GM10248 (cell line): ENCODE data around the gene TTYH1.
A peak's percentile ranks its signal among the peaks of the same experiment; 100 is the strongest.
"Not testable (repeated sequence)": the region's sequence is repeated elsewhere in the genome, so short reads cannot be mapped to it uniquely, and the experiment has no call there.

Experiments
- CTCF ChIA-PET: fragments of 300-600 bp; sonication (Branson Sonifier 250); formaldehyde crosslinking; extraction: SDS; loops from one replicate; lab custom pipeline; 2021; ENCODE audit warnings: antibody characterized with exemption; lab: Yijun Ruan, JAX
- POLR2A ChIA-PET: fragments of 350-650 bp; sonication (Branson Sonifier 250); formaldehyde crosslinking; extraction: SDS; loops from one replicate; lab custom pipeline; 2020; ENCODE audit warnings: antibody characterized with exemption; lab: Yijun Ruan, JAX
- DNase-seq: peaks from one replicate; pipeline ENCODE4 v3.0.0; 2012; ENCODE audit errors: extremely low spot score
- CTCF ChIP-seq: IDR thresholded peaks from 2 replicates; pipeline ENCODE4 v1.5.1; 2012; ENCODE audit warnings: mild to moderate bottlenecking, low read depth; ENCODE audit errors: extremely low read depth, missing control alignments, control extremely low read depth

TTYH1 gene

GRCh38 chr19:54436628-54437252 lies 21.5 kb downstream of the TTYH1 start:
- no peak for DNase-seq
- POLR2A ChIA-PET, result interaction anchor here (2.4 kb wide), 1 partner anchor 12 kb away, joined by 6 read pairs; the partner anchor contains the start of gene LENG8
- TF ChIP-seq CTCF, result no peak
- CTCF ChIA-PET, result no interaction called here

DNA sequence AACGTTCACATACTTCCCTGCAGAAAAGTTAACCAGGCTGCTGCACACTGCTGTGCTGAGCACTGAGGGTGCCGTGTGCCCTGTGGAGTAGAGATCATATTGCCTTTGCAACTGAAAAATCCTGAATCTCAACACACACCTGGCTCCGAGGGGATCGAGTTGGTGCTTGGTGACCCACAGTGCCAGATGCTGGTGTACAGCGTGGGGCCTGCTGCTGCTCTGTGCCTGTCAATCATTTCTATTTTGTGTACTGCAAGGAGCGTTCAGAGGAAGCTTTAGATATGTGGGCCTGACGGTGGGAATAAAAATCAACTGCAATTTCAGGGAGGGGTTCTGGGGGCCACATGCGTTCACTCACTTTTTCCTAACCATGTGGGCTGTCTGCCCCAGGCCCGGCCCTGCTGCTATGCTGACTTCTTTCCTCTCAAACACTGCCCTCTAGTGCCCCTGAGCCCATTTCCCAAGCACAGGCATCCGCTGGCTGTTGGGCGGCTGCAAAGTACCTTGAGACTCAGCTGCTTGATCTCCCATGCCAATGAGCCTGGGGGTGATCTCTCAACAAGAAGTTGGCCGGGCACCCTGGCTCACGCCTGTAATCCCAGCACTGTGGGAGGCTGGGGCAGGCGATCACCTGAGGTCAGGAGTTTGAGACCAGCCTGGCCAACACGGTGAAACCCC lies 24.0 kb downstream of the TTYH1 start:
- ChIA-PET POLR2A (interaction anchor here (1.1 to 2.4 kb wide), 2 partner anchors 9 to 10 kb away, joined by 3 to 6 read pairs; partner anchors contain the start of gene LENG8), CTCF (interaction anchor here (1.1 to 2.1 kb wide), 2 partner anchors 9 to 15 kb away, joined by 3 to 9 read pairs; partner anchors contain the start of gene LENG8)
- TF ChIP-seq CTCF, result peak; percentile 33
- DNase-seq, result no peak

GRCh38 chr19:54440641-54441040 lies 25.4 kb downstream of the TTYH1 start:
- no peak for DNase-seq
- TF ChIP-seq CTCF, result no peak
- CTCF ChIA-PET, result interaction anchor here (1.1 kb wide), 1 partner anchor 17 kb away, joined by 3 read pairs; no protein-coding TSS in a partner anchor
- POLR2A ChIA-PET, result interaction anchor here (1.1 kb wide), 1 partner anchor 8 kb away, joined by 3 read pairs; no protein-coding TSS in a partner anchor

- ChIA-PET CTCF (no interaction called here), POLR2A (no interaction called here)
- DNase-seq, result no peak
- no peak for TF ChIP-seq CTCF
Measured at GRCh38 chr19:54444737-54445136, 29.5 kb downstream of the TTYH1 start.

DNA sequence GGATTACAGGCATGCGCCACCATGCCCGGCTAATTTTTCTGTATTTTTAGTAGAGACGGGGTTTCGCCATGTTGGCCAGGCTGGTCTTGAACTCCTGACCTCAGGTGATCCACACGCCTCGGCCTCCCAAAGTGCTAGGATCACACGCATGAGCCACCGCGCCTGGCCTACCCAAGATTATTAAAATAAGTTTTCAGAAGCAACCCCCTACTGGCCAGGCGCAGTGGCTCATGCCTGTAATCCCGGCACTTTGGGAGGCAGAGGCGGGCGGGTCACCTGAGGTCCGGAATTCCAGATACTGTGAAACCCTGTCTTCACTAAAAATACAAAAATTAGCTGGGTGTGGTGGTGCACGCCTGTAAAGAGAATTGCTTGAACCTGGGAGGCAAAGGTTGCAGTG lies 31.1 kb downstream of the TTYH1 start:
- POLR2A ChIA-PET, CTCF ChIA-PET, DNase-seq: not testable (repeated sequence)

DNA sequence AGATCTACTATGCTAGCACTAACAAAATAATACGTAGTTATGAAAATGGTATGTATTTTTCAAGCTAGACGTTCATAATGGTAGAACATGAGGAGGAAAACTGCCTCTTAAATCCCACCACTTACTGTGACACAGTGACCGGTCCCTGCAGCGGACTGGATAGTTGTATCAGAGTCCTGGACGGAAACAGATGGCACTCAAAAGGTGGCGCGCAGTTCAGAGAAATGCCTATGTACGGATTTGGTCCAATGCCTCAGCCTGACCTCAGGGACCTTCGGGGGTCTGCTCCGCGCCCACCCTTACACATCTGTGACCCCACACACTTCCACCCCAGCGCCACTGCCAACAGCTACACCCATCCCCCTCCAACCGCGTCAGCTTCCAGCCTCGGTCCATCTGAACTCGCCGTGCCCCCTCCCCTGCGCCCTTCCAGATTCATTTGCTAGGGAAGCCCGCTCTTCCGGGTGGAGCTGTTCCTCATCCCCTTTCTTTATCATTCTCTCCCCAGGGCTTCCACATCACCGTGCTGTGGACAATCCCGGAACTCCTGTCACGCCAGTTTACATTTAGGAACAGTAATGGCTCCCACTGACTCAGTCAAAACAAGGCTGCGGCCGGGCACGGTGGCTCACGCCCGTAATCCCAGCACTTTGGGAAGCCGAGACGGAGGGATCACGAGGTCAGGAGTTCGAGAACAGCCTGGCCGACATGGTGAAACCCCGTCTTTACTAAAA lies 32.9 kb downstream of the TTYH1 start:
- no peak for TF ChIP-seq CTCF
- POLR2A ChIA-PET, result interaction anchor here (0.7 to 2.1 kb wide), 6 partner anchors 8 to 311 kb away, joined by 3 to 20 read pairs (median 4); partner anchors contain the start of genes CNOT3 and LENG9
- no peak for DNase-seq
- CTCF ChIA-PET, result interaction anchor here (0.8 to 1.9 kb wide), 3 partner anchors 9 to 16 kb away, joined by 3 to 9 read pairs (median 3); partner anchors contain the start of gene LENG9
